ENCODE measurements around the gene PTCH2.

DNA sequence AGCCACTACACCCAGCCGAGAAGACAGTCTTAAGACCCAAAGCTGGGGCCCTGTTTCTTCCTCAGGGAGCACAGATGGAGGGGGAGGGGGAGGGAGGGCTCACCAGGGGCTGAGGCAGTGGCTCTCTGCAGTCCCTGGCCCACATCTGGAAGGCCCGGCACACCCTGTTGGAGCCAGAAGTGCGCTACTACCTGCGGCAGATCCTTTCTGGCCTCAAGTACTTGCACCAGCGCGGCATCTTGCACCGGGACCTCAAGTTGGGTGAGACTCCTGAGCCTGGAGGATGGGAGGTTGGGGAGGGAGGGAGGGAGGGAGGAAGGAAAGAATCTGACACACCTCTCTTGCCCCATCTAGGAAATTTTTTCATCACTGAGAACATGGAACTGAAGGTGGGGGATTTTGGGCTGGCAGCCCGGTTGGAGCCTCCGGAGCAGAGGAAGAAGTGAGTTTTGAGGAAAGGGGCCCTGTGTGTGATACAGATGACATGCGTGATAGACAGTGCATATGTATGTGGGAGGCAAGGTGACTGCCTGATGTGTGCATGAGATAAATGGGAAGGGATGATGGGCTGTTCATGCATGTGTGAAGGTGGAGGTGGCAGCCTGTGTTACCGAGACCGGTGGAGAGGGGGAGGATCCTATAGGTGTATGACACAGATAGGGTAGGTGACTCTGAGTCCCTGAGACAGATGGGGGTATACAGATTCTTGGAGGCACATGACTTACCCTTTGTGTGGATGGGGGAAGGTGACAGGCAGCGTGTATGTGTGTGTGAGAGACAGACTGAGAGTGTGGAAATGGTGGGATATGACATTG lies 41.4 kb downstream of the PTCH2 start:
- no peak for TF ChIP-seq POLR2A (IDR thresholded peaks at IDR 0.05)
- TF ChIP-seq, protein P1, sequence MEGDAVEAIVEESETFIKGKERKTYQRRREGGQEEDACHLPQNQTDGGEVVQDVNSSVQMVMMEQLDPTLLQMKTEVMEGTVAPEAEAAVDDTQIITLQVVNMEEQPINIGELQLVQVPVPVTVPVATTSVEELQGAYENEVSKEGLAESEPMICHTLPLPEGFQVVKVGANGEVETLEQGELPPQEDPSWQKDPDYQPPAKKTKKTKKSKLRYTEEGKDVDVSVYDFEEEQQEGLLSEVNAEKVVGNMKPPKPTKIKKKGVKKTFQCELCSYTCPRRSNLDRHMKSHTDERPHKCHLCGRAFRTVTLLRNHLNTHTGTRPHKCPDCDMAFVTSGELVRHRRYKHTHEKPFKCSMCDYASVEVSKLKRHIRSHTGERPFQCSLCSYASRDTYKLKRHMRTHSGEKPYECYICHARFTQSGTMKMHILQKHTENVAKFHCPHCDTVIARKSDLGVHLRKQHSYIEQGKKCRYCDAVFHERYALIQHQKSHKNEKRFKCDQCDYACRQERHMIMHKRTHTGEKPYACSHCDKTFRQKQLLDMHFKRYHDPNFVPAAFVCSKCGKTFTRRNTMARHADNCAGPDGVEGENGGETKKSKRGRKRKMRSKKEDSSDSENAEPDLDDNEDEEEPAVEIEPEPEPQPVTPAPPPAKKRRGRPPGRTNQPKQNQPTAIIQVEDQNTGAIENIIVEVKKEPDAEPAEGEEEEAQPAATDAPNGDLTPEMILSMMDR (IDR thresholded peaks at IDR 0.05), result no peak
